Liver (tissue), 9 donors: ENCODE measurements around the gene THNSL1. TPM values are rescaled to one million over a fixed set of nuclear protein-coding genes. Genes with fewer than 3 reads are reported as not detected.

Experiments
- DNase-seq: peaks from one replicate; pipeline ENCODE4 v3.0.0-alpha.2; 2017; ENCODE audit warnings: low spot score
- H3K27ac ChIP-seq, 2 donors: one replicate each; pipeline ENCODE4 v1.7.0; 2013; ENCODE audit warnings: inconsistent platforms in 2 of 2, low read length in 2 of 2, control low read depth in 1 of 2, low read depth in 1 of 2, mild to moderate bottlenecking in 1 of 2
- H3K27me3 ChIP-seq, 4 donors: one replicate each; pipeline versions ENCODE4 v1.6.1 to v1.7.0; 2013; ENCODE audit warnings: low read length in 3 of 4, inconsistent platforms in 1 of 4, mild to moderate bottlenecking in 1 of 4, moderate library complexity in 1 of 4; ENCODE audit not compliant: control insufficient read depth in 4 of 4, insufficient read depth in 4 of 4
- H3K36me3 ChIP-seq, 4 donors: one replicate each; pipeline versions ENCODE4 v1.6.1 to v1.7.0; 2013; ENCODE audit warnings: low read length in 3 of 4, mild to moderate bottlenecking in 3 of 4, low read depth in 1 of 4, moderate library complexity in 1 of 4; ENCODE audit not compliant: control insufficient read depth in 4 of 4, insufficient read depth in 3 of 4
- H3K4me1 ChIP-seq, 4 donors: one replicate each; pipeline versions ENCODE4 v1.6.1 to v1.7.0; 2013; ENCODE audit warnings: low read length in 3 of 4, mild to moderate bottlenecking in 3 of 4, moderate library complexity in 1 of 4; ENCODE audit not compliant: control insufficient read depth in 4 of 4, insufficient read depth in 4 of 4
- H3K4me3 ChIP-seq, 3 donors: one replicate each; pipeline versions ENCODE4 v1.6.1 to v1.7.0; 2013; ENCODE audit warnings: low read length in 3 of 3, control low read depth in 1 of 3, low read depth in 1 of 3, mild to moderate bottlenecking in 1 of 3
- H3K9ac ChIP-seq, 2 donors: one replicate each; pipeline ENCODE4 v1.7.0; 2013; ENCODE audit warnings: low read length in 2 of 2, mild to moderate bottlenecking in 2 of 2, moderate library complexity in 2 of 2, control low read depth in 1 of 2, low read depth in 1 of 2
- H3K9me3 ChIP-seq, 4 donors: one replicate each; pipeline versions ENCODE4 v1.6.1 to v1.7.0; 2013; ENCODE audit warnings: low read length in 3 of 4; ENCODE audit not compliant: control insufficient read depth in 4 of 4
- ATF3 ChIP-seq: IDR thresholded peaks from 2 replicates; pipeline ENCODE4 v1.6.1; 2016; ENCODE audit warnings: antibody characterized with exemption
- CTCF ChIP-seq: fragments of 150-350 bp; IDR thresholded peaks from 2 replicates; pipeline ENCODE4 v1.5.1; 2017; ENCODE audit warnings: improper control_type of control experiment, low read depth, low read length; ENCODE audit not compliant: missing input control
- EGR1 ChIP-seq, 2 donors: IDR thresholded peaks; 2 replicates each; pipeline ENCODE4 v1.6.1; 2016 to 2018; ENCODE audit warnings: antibody characterized with exemption in 2 of 2, low read depth in 2 of 2
- FOXA2 ChIP-seq: IDR thresholded peaks from 2 replicates; pipeline ENCODE4 v1.6.1; 2016; ENCODE audit warnings: antibody characterized with exemption
- GABPA ChIP-seq, 2 donors: IDR thresholded peaks in 1 of 2; conservative IDR thresholded peaks in 1 of 2; 2 replicates each; pipeline ENCODE4 v1.6.1; 2016; ENCODE audit warnings: antibody characterized with exemption in 2 of 2, mild to moderate bottlenecking in 1 of 2, moderate library complexity in 1 of 2
- HNF4A ChIP-seq, 2 donors: conservative IDR thresholded peaks; 2 replicates each; pipeline ENCODE4 v1.6.1; 2016; ENCODE audit warnings: antibody characterized with exemption in 2 of 2, mild to moderate bottlenecking in 2 of 2
- HNF4G ChIP-seq: IDR thresholded peaks from 2 replicates; pipeline ENCODE4 v1.6.1; 2016; ENCODE audit warnings: antibody characterized with exemption
- JUND ChIP-seq, 2 donors: IDR thresholded peaks; 2 replicates each; pipeline ENCODE4 v1.6.1; 2016; ENCODE audit warnings: antibody characterized with exemption in 2 of 2
- MAX ChIP-seq: IDR thresholded peaks from 2 replicates; pipeline ENCODE4 v1.6.1; 2016; ENCODE audit warnings: antibody characterized with exemption
- NR2F2 ChIP-seq: IDR thresholded peaks from 2 replicates; pipeline ENCODE4 v1.6.1; 2016; ENCODE audit warnings: antibody characterized with exemption
- RAD21 ChIP-seq, 2 donors: IDR thresholded peaks; 2 replicates each; pipeline ENCODE4 v1.6.1; 2016; ENCODE audit warnings: antibody characterized with exemption in 2 of 2, mild to moderate bottlenecking in 2 of 2
- REST ChIP-seq: IDR thresholded peaks from 2 replicates; pipeline ENCODE4 v1.6.1; 2016; ENCODE audit warnings: antibody characterized with exemption, mild to moderate bottlenecking
- RXRA ChIP-seq, 2 donors: IDR thresholded peaks; 2 replicates each; pipeline ENCODE4 v1.6.1; 2017 to 2018; ENCODE audit warnings: antibody characterized with exemption in 2 of 2, mild to moderate bottlenecking in 1 of 2
- SP1 ChIP-seq: IDR thresholded peaks from 2 replicates; pipeline ENCODE4 v1.6.1; 2018; ENCODE audit warnings: antibody characterized with exemption, mild to moderate bottlenecking
- YY1 ChIP-seq: IDR thresholded peaks from 2 replicates; pipeline ENCODE4 v1.6.1; 2016; ENCODE audit warnings: antibody characterized with exemption, mild to moderate bottlenecking
- ZBTB33 ChIP-seq: IDR thresholded peaks from 2 replicates; pipeline ENCODE4 v1.6.1; 2016; ENCODE audit warnings: antibody characterized with exemption
- WGBS: extraction: QIAGEN DNeasy Blood & Tissue Kit; methylation state at CpG from one replicate; pipeline ENCODE4 v1.1.7; 2013; 5-methylcytosine and 5-hydroxymethylcytosine counted together
- polyA plus RNA-seq, 2 donors: library from polyadenylated mRNA; stranded (reverse) in 1 of 2; unstranded in 1 of 2; fragments of 200-250 nt in 1 of 2; fragments of >200 nt in 1 of 2; fragmentation: Nextera tagmentation in 1 of 2; extraction: Ambion mirVana in 1 of 2; gene quantifications; one replicate each; pipeline versions ENCODE4 v1.2.1 to v1.2.3, GENCODE V29; 2013 to 2015
- total RNA-seq, 2 donors: library from RNA; depleted of rRNA; stranded (reverse); fragments of >200 nt; gene quantifications; one replicate each; pipeline ENCODE4 v1.2.3, GENCODE V29; 2014
- donor health status: healthy.
- donor health status: healthy.
- donor health status: healthy.
- donor health status: healthy.
- donor health status: healthy.

THNSL1 gene
- total and polyA plus RNA-seq, 4 donors, result 5.0 to 8.2 (median 7.8) TPM

- H3K9me3 ChIP-seq, result no peaks in the 10 kb centered on the region
- no peak for DNase-seq
- H3K36me3 ChIP-seq, result no peaks in the 10 kb centered on the region
- no peak overlapping the region for H3K4me3 ChIP-seq
- H3K27me3 ChIP-seq, result no peaks in the 10 kb centered on the region
- H3K4me1 ChIP-seq, result peaks cover 0 to 14% (median 5%) of the 10 kb centered on the region in 4 donors
- 43% methylated on average over 2 of the region's 2 CpGs for WGBS
- peak overlapping the region; percentile 65 to 68 for H3K27ac ChIP-seq
- H3K9ac ChIP-seq, result no peak overlapping the region
- TF ChIP-seq RAD21 (IDR thresholded peaks at IDR 0.05) (peak; percentile 10 to 24), CTCF (no peak), HNF4G (no peak), YY1 (peak; percentile 58), NR2F2 (no peak), GABPA (IDR thresholded peaks at IDR 0.05 in 1 of 2, conservative IDR thresholded peaks at IDR 0.05 in 1 of 2) (no peak), HNF4A (conservative IDR thresholded peaks at IDR 0.05) (peak; percentile 47 to 53), JUND (IDR thresholded peaks at IDR 0.05) (peak in 1 of 2 donors; percentile 40), FOXA2 (no peak), SP1 (peak; percentile 39), ATF3 (no peak), EGR1 (IDR thresholded peaks at IDR 0.05; ENCODE audit: low read depth in 2 of 2) (no peak), ZBTB33 (no peak), RXRA (IDR thresholded peaks at IDR 0.05) (peak in 1 of 2 donors; percentile 31), REST (no peak)
Observed at GRCh38 chr10:25029519-25029918, 13.1 kb downstream of the THNSL1 start.

- Histone ChIP-seq H3K9ac (no peak overlapping the region), H3K9me3 (no peaks in the 10 kb centered on the region), H3K4me3 (no peak overlapping the region), H3K27ac (no peak overlapping the region), H3K27me3 (no peaks in the 10 kb centered on the region), H3K4me1 (peaks cover 0 to 3% (median 0%) of the 10 kb centered on the region in 4 donors), H3K36me3 (no peaks in the 10 kb centered on the region)
- no peak for DNase-seq
- 77% methylated on average over 3 of the region's 3 CpGs for WGBS
- TF ChIP-seq RXRA (IDR thresholded peaks at IDR 0.05), result no peak
- TF ChIP-seq FOXA2, result no peak
- no peak for TF ChIP-seq MAX
- no peak for TF ChIP-seq REST
- TF ChIP-seq ATF3, result no peak
- TF ChIP-seq CTCF, result no peak
- no peak for TF ChIP-seq HNF4A (conservative IDR thresholded peaks at IDR 0.05)
- TF ChIP-seq EGR1 (IDR thresholded peaks at IDR 0.05; ENCODE audit: low read depth in 2 of 2), result no peak
- TF ChIP-seq JUND (IDR thresholded peaks at IDR 0.05), result no peak
Observed at GRCh38 chr10:25036381-25036780, 20.0 kb downstream of the THNSL1 start.
